Measurements from ENCODE around the gene ANKRD33B. TPM values are rescaled to one million over a fixed set of nuclear protein-coding genes. Genes with fewer than 3 reads are reported as not detected.

The ANKRD33B gene
- total RNA-seq, 4 donors from 2014 or later: 0.70 to 6.6 (median 3.6) TPM

DNA sequence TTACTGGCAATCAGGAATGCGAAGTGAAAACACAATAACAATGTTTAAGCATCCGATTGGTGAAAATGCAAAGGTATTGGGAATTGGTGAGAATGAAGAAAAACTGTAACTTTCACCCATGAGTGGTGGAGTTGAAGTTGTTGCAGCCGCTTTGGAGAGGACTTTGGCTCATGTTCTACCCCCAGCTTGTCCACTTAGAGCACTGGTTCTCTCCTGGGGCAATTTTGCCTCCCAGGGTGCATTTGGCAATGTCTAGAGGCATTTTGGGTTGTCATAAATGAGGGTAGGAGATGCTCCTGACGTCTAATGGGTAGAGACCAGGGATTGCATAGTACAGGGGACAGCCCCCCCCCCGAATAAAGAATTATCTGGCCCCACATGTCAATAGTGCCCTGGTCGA lies 46.2 kb downstream of the ANKRD33B start:
- Histone ChIP-seq H3K27ac (no peak overlapping the region), H3K4me1 (peaks cover 0 to 6% (median 0%) of the 10 kb centered on the region in 4 donors), H3K27me3 (no peaks in the 10 kb centered on the region), H3K36me3 (no peaks in the 10 kb centered on the region), H3K9me3 (no peaks in the 10 kb centered on the region), H3K4me3 (no peak overlapping the region)
- TF ChIP-seq, protein P1, sequence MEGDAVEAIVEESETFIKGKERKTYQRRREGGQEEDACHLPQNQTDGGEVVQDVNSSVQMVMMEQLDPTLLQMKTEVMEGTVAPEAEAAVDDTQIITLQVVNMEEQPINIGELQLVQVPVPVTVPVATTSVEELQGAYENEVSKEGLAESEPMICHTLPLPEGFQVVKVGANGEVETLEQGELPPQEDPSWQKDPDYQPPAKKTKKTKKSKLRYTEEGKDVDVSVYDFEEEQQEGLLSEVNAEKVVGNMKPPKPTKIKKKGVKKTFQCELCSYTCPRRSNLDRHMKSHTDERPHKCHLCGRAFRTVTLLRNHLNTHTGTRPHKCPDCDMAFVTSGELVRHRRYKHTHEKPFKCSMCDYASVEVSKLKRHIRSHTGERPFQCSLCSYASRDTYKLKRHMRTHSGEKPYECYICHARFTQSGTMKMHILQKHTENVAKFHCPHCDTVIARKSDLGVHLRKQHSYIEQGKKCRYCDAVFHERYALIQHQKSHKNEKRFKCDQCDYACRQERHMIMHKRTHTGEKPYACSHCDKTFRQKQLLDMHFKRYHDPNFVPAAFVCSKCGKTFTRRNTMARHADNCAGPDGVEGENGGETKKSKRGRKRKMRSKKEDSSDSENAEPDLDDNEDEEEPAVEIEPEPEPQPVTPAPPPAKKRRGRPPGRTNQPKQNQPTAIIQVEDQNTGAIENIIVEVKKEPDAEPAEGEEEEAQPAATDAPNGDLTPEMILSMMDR (IDR thresholded peaks at IDR 0.05): no peak
- TF ChIP-seq POLR2A (IDR thresholded peaks at IDR 0.05): no peak
- no peak for DNase-seq

DNA sequence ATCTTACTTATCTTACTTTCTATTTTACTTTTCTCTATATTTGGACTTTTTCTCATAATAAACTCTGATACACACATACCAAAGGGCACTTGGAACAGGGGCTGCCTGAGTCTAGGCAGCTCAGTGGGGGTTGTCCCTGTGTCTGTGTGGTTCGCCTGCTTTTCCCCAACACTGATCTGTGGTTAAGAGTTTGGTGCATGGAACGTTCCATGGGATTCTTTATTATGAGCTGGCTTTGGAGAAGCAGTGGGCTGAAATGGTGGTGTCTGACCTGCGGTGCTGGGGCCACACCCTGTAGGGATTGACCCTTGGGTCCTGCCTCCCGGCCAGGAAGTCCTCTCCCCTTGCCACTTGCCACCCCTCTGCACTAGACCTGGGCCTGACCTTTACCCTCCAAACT lies 47.4 kb downstream of the ANKRD33B start:
- no peak overlapping the region for H3K4me3 ChIP-seq
- DNase-seq: no peak
- no peaks in the 10 kb centered on the region for H3K9me3 ChIP-seq
- no peak for TF ChIP-seq POLR2A (IDR thresholded peaks at IDR 0.05)
- TF ChIP-seq, protein P1 (IDR thresholded peaks at IDR 0.05): no peak
- H3K27me3 ChIP-seq: no peaks in the 10 kb centered on the region
- no peak overlapping the region for H3K27ac ChIP-seq
- no peaks in the 10 kb centered on the region for H3K36me3 ChIP-seq
- peaks cover 0 to 6% (median 0%) of the 10 kb centered on the region in 4 donors for H3K4me1 ChIP-seq

DNA sequence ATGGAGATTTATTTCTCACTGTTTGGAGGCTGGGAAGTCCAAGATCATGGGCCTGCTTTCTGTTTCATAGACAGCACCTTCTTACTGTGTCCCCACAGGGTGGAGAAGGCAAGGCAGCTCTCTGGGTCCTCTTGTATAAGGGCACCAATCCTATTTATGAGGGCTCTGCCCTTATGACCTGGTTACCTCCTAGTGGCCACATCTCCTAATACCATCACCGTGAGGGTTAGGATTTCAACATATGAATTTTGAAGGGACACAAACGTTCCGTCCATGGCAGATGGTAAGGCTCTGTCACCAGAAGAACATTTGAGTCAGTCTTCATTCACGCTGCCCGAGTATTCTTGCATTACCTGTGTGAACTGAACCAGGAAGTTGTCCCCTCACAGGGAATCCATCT lies 48.4 kb downstream of the ANKRD33B start:
- peaks cover 0 to 3% (median 0%) of the 10 kb centered on the region in 4 donors for H3K4me1 ChIP-seq
- no peak for DNase-seq
- TF ChIP-seq, protein P1 (IDR thresholded peaks at IDR 0.05): no peak
- TF ChIP-seq POLR2A (IDR thresholded peaks at IDR 0.05): no peak

DNA sequence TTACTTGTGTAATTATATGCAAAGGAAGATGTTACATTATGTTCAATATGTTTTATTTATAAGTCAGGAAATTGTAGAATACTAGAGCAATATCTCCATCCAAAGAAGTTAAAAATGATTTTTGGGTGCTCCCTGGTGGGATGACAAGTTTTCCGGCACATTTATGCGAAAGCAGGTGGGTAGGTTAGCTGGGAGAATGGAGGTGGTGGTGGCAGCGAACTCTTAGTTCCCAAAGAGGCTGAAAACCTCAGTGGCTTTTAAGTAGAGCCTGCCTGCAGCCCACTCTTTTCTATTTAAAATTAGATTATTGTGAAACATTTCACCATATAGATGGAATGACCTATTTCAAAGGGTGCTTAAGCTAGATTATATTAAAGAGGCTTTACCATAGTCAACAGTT lies 51.8 kb downstream of the ANKRD33B start:
- H3K27ac ChIP-seq: no peak overlapping the region
- no peaks in the 10 kb centered on the region for H3K4me1 ChIP-seq
- DNase-seq: no peak
- TF ChIP-seq, protein P1 (IDR thresholded peaks at IDR 0.05): no peak
- no peak for TF ChIP-seq POLR2A (IDR thresholded peaks at IDR 0.05)
- H3K4me3 ChIP-seq: no peak overlapping the region
- H3K27me3 ChIP-seq: no peaks in the 10 kb centered on the region
- no peaks in the 10 kb centered on the region for H3K9me3 ChIP-seq
- no peaks in the 10 kb centered on the region for H3K36me3 ChIP-seq

More for the DNA sequence above, 48.4 kb downstream of the ANKRD33B start:
- no peaks in the 10 kb centered on the region for H3K27me3 ChIP-seq
- no peak overlapping the region for H3K4me3 ChIP-seq
- no peaks in the 10 kb centered on the region for H3K9me3 ChIP-seq
- H3K27ac ChIP-seq: no peak overlapping the region
- H3K36me3 ChIP-seq: no peaks in the 10 kb centered on the region

DNA sequence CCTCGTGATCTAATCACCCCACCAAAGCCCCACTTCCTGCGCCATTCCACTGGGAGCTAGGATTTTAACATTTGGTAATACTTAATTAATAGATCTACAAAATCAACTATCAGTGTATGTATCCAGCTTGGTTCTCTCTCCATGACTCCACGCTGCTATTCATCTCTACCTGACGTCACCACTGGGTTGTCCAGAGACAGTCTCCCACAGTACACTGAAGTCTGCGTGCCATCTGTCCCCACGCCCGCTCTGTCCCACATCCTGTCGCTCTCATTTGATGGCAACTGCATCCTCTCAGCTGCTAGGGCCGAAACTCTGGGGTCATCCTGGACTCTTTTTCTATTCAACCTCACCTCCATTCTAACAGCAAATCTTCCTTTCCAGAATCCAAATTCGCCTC lies 53.2 kb downstream of the ANKRD33B start:
- Histone ChIP-seq H3K36me3 (no peaks in the 10 kb centered on the region), H3K9me3 (no peaks in the 10 kb centered on the region), H3K27ac (no peak overlapping the region), H3K27me3 (no peaks in the 10 kb centered on the region), H3K4me1 (no peaks in the 10 kb centered on the region), H3K4me3 (no peak overlapping the region)
- DNase-seq: no peak
- no peak for TF ChIP-seq POLR2A (IDR thresholded peaks at IDR 0.05)
- TF ChIP-seq, protein P1 (IDR thresholded peaks at IDR 0.05): no peak

DNA sequence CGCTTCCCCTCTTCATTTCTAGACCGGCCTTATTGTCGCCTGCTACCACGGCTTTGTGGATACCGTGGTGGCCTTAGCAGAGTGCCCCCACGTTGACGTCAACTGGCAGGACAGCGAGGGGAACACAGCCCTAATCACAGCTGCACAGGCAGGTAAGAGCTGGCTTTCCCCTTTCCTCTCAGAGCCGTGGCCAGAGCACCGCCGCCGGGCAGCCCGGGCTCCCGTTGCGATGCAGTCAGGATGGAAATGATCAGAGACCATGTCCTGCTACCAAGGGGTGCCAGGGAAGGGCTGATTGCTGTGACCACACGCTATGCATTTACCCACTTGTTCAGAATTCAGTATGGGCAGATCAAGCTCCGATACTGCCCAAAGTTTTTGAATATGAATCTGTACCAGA lies 54.4 kb downstream of the ANKRD33B start:
- TF ChIP-seq, protein P1 (IDR thresholded peaks at IDR 0.05): no peak
- TF ChIP-seq POLR2A (IDR thresholded peaks at IDR 0.05): no peak
- H3K4me3 ChIP-seq: no peak overlapping the region
- no peaks in the 10 kb centered on the region for H3K4me1 ChIP-seq
- no peaks in the 10 kb centered on the region for H3K36me3 ChIP-seq
- no peak for DNase-seq
- H3K27me3 ChIP-seq: no peaks in the 10 kb centered on the region
- H3K9me3 ChIP-seq: no peaks in the 10 kb centered on the region
- no peak overlapping the region for H3K27ac ChIP-seq
